M059J (cell line): ENCODE measurements around the gene TMCC3. TPM values are rescaled to one million over a fixed set of nuclear protein-coding genes. Genes with fewer than 3 reads are reported as not detected.
"Not testable (repeated sequence)": the region's sequence is repeated elsewhere in the genome, so short reads cannot be mapped to it uniquely, and the experiment has no call there.

Experiments used
- DNase-seq: peaks from one replicate; pipeline ENCODE4 v3.0.0-alpha.2; 2012; ENCODE audit warnings: low read depth
- total RNA-seq: library from RNA; depleted of rRNA; stranded (reverse); fragments of >200 nt; shearing (Covaris generic); gene quantifications from 2 replicates; pipeline ENCODE4 v1.2.3, GENCODE V29; 2014

The TMCC3 gene
- total RNA-seq, 1 experiment from 2014 or later = 0.54 TPM

DNA sequence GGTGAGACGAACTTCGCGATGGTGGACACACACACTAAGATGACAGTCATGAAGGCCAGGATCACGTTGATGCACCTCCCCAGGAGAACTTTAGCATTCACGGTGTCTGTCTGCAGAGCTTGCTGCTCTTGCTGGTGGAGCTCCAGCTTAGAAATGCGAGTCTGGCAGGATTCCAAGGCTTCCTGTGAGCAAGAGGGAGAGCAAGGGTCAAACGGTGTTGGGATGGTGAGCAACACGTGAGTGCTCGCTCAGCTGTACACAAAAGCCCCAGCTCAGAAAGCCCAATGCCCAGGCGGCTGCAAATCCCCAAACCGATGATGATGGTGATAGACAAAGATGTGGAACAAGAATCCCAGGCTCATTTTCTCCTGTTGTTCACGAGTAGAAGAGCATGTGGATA is 78.8 kb downstream of the TMCC3 start:
- DNase-seq = peak; percentile 90

GRCh38 chr12:94570161-94570560 is 80.2 kb downstream of the TMCC3 start:
- DNase-seq = peak; percentile 87

DNA sequence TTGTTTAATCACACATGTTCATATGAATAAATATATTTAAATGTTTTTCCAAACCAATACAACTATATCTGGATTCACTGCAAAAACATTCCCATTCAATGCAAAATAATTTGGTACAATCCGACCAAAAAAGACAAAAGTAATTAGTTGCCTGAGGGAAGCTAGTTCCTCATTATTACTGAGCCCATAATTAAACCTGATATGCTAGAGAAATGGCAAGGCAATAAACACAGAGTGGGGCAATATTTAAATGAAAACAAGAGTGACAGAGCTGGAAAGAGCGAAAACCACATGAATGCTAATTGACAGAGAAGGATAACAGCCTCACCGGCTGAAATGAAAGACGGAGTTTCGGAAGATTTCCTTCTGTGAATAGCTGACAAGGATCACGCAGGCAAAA is 82.6 kb downstream of the TMCC3 start:
- DNase-seq = no peak

GRCh38 chr12:94566345-94566744 is 84.0 kb downstream of the TMCC3 start:
- no peak for DNase-seq

GRCh38 chr12:94565683-94566082 is 84.7 kb downstream of the TMCC3 start:
- DNase-seq = no peak

- no peak for DNase-seq
Observed at GRCh38 chr12:94563286-94563685, 87.1 kb downstream of the TMCC3 start.

GRCh38 chr12:94561943-94562411 is 88.4 kb downstream of the TMCC3 start:
- DNase-seq = peak; percentile 91

DNA sequence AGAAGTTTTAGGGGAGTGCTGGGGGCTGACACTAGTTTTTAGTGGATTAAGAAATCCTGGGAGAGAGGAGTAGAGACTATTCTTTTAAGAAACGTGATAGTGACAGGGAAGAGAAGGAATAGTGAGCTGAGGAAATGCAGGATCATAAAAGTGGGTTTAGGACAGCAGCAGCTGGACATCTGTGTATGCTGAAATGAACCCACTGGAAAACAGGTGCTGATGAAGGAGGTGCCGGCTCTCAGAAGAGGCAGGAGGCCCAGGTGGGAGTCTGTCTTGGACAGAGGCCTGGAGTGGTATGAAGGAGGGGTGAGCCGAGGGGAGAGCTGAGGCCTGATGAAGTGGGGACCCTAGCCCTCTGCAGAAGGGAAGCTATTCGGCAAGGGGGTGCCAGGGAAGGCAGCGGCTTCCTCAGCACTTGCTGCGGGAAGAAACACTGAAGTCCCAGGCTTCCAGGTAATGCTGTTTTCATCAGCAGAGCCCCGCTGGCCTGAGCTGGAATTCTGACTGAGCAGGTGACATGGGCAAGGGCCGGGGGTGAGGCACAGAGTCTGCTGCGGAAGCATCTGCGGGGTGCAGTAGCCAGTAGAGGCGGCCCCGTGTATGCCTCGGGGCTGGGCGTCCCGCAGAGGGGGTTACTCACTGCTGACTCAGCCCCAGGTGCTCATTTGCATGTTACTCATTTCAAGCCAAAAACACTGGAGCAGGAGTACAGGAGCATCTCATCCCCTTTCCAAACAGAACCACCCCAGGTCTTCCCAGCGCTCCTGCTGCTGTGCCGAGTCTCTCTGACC is 89.7 kb downstream of the TMCC3 start:
- DNase-seq = peak; percentile 87

DNA sequence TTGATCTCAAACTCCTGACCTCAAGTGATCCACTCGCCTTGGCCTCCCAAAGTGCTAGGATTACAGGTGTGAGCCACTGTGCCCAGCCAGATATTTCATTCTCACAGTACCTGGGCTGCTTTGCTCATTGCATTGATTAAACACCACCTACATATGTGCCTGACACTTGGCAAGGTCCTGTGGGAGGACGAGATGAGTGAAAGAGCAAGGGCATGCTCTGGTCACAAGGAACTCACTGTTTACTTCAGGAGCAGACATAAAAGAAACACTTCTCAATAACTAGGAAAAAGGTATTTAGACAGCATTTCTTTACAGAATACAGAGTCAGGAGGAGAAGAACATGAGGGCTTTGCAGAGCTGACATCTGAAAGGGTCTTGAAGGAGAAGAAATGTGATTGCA is 91.7 kb downstream of the TMCC3 start:
- DNase-seq = no peak

DNA sequence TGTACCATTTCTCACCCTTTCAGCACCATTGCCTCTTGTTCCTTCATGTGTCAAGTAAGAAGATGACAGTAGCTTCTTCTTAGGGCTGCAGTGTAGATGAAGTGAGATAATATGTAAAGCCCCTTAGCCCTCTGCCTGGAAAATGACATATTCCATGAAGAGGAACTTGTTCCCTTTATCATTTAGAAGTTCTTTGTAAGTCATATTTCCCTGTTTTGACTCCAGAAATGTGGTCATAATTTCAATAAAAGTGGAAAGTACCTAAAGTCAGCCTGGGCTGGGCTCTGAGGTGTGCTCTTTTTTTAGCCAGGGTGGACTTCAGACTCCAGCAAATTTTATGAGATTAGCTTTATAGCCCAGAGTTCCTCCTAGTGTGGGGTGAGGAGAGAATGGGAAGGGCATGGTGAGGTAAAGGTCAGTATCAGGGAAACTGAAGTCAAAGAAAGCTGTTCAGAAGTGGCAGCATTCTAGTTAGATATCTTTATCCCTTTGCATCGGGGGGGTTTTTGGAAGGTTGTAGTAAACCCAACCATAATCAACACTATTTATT is 92.5 kb downstream of the TMCC3 start:
- DNase-seq = no peak

GRCh38 chr12:94555687-94556086 is 94.7 kb downstream of the TMCC3 start:
- no peak for DNase-seq

DNA sequence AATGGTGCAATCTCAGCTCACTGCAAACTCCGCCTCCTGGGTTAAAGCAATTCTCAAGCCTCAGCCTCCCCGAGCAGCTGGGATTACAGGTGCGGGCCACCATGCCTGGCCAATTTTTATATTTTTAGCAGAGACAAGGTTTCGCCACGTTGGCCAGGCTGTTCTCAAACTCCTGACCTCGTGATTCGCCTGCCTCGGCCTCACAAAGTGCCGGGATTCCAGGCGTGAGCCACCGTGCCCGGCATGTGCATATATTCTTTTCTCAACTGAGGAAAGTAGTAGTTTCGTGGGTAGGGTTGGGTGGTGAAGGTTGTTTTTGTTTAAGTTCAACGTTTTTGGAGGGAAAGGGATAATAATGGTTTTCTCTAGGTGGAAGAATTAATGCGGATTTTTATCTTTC is 96.5 kb downstream of the TMCC3 start:
- DNase-seq = no peak

DNA sequence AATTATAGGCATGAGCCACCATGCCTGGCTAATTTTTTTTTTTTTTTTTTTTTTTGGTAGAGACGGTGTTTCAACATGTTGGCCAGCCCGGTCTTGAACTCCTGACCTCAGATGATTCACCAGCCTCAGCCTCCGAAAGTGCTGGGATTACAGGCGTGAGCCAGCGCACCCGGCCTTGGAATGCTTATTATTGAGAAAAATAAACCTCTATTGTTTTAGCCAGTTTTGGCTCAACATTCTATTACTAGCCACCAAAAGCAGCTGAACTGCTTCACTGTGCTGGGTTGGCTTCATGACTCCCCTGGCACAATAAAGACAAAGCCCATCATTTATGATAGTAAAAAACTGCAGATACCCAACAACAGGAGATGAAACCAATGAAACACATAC is 97.2 kb downstream of the TMCC3 start:
- DNase-seq = peak; percentile 88

- DNase-seq = no peak
Observed at GRCh38 chr12:94551810-94552209, 98.5 kb downstream of the TMCC3 start.

GRCh38 chr12:94550964-94551363 is 99.4 kb downstream of the TMCC3 start:
- DNase-seq = peak; percentile 9

GRCh38 chr12:94548833-94549232 is 101.5 kb downstream of the TMCC3 start:
- not testable (repeated sequence) for DNase-seq

- peak; percentile 71 for DNase-seq
Observed at GRCh38 chr12:94545935-94546771, 104.2 kb downstream of the TMCC3 start.

- no peak for DNase-seq
Observed at GRCh38 chr12:94544355-94544754, 106.0 kb downstream of the TMCC3 start.

- DNase-seq = no peak
Observed at GRCh38 chr12:94538318-94538717, 112.0 kb downstream of the TMCC3 start.

GRCh38 chr12:94536040-94536965 is 114.1 kb downstream of the TMCC3 start:
- DNase-seq = no peak

DNA sequence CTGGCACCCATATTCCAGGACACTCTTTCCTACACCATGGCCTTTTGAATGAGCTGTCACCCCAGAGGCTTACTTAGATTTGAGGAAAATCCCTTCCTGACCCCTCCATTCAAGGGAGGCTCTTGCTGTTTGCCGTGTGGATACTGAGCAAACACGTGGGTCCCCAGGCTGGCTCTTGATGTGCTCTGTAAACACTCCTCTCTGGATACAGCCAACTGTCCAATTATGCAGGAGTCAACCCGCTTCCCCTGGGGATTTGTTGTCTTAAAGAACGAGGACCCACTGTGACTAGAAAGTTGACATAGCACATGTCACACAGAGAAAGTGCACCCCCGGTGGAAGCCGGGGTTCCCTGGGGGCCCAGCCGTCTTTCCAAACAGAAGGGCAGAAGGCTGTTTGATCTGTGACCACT is 114.8 kb downstream of the TMCC3 start:
- no peak for DNase-seq
